ENCODE measurements around the gene MTHFD2L.

Gene MTHFD2L

GRCh38 chr4:74133786-74134499, 24.0 kb upstream of the MTHFD2L start:
- no peak overlapping the region for H3K27ac ChIP-seq (ENCODE audit: low read depth, low read length)
- no peaks in the 10 kb centered on the region for H3K36me3 ChIP-seq (ENCODE audit: control insufficient read depth, insufficient read depth, low read length)
- H3K27me3 ChIP-seq (ENCODE audit: control insufficient read depth, insufficient read depth, low read length): no peaks in the 10 kb centered on the region
- 0 out of 2 replicates have a peak, but pooled peaks cover 5% of the 10 kb centered on the region for H3K9me3 ChIP-seq (ENCODE audit: control insufficient read depth, insufficient read depth, low read depth, low read length)
- no peak overlapping the region for H3K4me3 ChIP-seq (ENCODE audit: low read depth, low read length)
- H3K4me1 ChIP-seq (ENCODE audit: control insufficient read depth, insufficient read depth, low read length): peaks cover 4% of the 10 kb centered on the region; the same call in 1 of the 2 replicates
- no peak overlapping the region for H3K9ac ChIP-seq (ENCODE audit: low read length)

DNA sequence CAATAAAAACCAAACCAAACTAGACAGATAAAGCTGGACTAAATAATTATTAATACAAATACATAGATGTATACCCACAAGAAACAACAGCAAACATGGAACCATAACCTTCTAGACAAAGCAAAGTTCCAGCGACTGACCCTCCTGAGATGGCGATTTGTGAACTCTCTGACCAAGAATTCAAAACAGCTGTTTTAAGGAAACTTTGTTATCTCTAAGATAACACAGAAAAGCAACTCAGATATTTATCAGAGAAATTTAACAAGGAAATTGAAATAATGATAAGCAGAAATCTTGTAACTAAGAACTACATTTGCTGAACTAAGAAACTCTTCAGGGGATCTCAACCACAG, 23.4 kb upstream of the MTHFD2L start:
- H3K36me3 ChIP-seq (ENCODE audit: control insufficient read depth, insufficient read depth, low read length): no peaks in the 10 kb centered on the region
- H3K9me3 ChIP-seq (ENCODE audit: control insufficient read depth, insufficient read depth, low read depth, low read length): 0 out of 2 replicates have a peak, but pooled peaks cover 2% of the 10 kb centered on the region
- H3K27me3 ChIP-seq (ENCODE audit: control insufficient read depth, insufficient read depth, low read length): no peaks in the 10 kb centered on the region
- no peak overlapping the region for H3K27ac ChIP-seq (ENCODE audit: low read depth, low read length)
- H3K9ac ChIP-seq (ENCODE audit: low read length): no peak overlapping the region
- H3K4me3 ChIP-seq (ENCODE audit: low read depth, low read length): no peak overlapping the region
- peaks cover 4% of the 10 kb centered on the region; the same call in 1 of the 2 replicates for H3K4me1 ChIP-seq (ENCODE audit: control insufficient read depth, insufficient read depth, low read length)

GRCh38 chr4:74146581-74147129, 11.3 kb upstream of the MTHFD2L start:
- no peak overlapping the region for H3K4me3 ChIP-seq (ENCODE audit: low read depth, low read length)
- no peak overlapping the region for H3K27ac ChIP-seq (ENCODE audit: low read depth, low read length)
- H3K36me3 ChIP-seq (ENCODE audit: control insufficient read depth, insufficient read depth, low read length): no peaks in the 10 kb centered on the region
- H3K27me3 ChIP-seq (ENCODE audit: control insufficient read depth, insufficient read depth, low read length): no peaks in the 10 kb centered on the region
- H3K4me1 ChIP-seq (ENCODE audit: control insufficient read depth, insufficient read depth, low read length): no peaks in the 10 kb centered on the region
- H3K9me3 ChIP-seq (ENCODE audit: control insufficient read depth, insufficient read depth, low read depth, low read length): no peaks in the 10 kb centered on the region; the same call in 1 of the 2 replicates
- no peak overlapping the region for H3K9ac ChIP-seq (ENCODE audit: low read length)

DNA sequence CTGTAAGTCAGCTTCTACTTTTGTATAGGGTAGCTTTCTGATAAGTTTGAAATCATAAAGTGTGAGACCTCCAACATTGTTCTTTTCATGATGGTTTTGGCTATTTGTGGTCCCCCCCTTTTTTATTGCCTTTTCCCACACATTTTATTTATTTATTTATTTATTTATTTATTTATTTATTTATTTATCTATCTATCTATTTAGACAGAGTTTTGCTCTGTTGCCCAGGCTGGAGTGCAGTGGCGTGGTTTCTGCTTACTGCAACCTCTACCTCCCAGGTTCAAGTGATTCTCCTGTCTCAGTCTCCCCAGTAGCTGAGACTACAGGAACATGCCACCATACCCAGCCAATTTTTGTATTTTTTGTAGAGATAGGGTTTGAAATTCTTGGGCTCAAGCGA, 9.7 kb upstream of the MTHFD2L start:
- no peak overlapping the region for H3K4me3 ChIP-seq (ENCODE audit: low read depth, low read length)
- no peak overlapping the region for H3K27ac ChIP-seq (ENCODE audit: low read depth, low read length)
- no peaks in the 10 kb centered on the region; the same call in 1 of the 2 replicates for H3K9me3 ChIP-seq (ENCODE audit: control insufficient read depth, insufficient read depth, low read depth, low read length)
- H3K4me1 ChIP-seq (ENCODE audit: control insufficient read depth, insufficient read depth, low read length): no peaks in the 10 kb centered on the region
- no peak overlapping the region for H3K9ac ChIP-seq (ENCODE audit: low read length)
- no peaks in the 10 kb centered on the region for H3K27me3 ChIP-seq (ENCODE audit: control insufficient read depth, insufficient read depth, low read length)
- H3K36me3 ChIP-seq (ENCODE audit: control insufficient read depth, insufficient read depth, low read length): no peaks in the 10 kb centered on the region

DNA sequence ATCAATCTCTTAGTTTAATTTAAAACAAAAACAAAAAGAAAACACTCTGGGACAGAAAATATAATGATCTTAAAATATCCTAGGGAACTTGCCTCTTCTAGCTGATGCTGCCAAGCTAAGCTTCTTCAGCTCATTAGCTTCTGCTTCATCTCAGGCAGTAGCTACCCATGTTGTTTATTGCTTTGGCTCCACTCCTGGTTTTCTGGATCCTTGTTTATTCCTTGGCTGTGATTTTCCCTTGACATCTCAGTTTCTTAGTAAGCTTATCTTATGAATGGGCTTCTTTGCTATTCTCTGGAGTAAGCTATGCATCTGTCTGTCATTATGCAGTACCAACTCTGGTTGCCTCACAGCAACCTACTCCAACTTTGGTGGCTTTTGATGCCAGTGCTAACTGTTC, 5.1 kb upstream of the MTHFD2L start:
- Histone ChIP-seq H3K27me3 (ENCODE audit: control insufficient read depth, insufficient read depth, low read length) (no peaks in the 10 kb centered on the region), H3K36me3 (ENCODE audit: control insufficient read depth, insufficient read depth, low read length) (no peaks in the 10 kb centered on the region), H3K27ac (ENCODE audit: low read depth, low read length) (no peak overlapping the region), H3K9ac (ENCODE audit: low read length) (no peak overlapping the region), H3K4me3 (ENCODE audit: low read depth, low read length) (no peak overlapping the region), H3K4me1 (ENCODE audit: control insufficient read depth, insufficient read depth, low read length) (peaks cover 5% of the 10 kb centered on the region), H3K9me3 (ENCODE audit: control insufficient read depth, insufficient read depth, low read depth, low read length) (no peaks in the 10 kb centered on the region)

- H3K27ac ChIP-seq (ENCODE audit: low read depth, low read length): no peak overlapping the region
- no peak overlapping the region for H3K9ac ChIP-seq (ENCODE audit: low read length)
- H3K4me3 ChIP-seq (ENCODE audit: low read depth, low read length): no peak overlapping the region
- H3K27me3 ChIP-seq (ENCODE audit: control insufficient read depth, insufficient read depth, low read length): no peaks in the 10 kb centered on the region
- H3K9me3 ChIP-seq (ENCODE audit: control insufficient read depth, insufficient read depth, low read depth, low read length): no peaks in the 10 kb centered on the region
- peaks cover 14% of the 10 kb centered on the region for H3K4me1 ChIP-seq (ENCODE audit: control insufficient read depth, insufficient read depth, low read length)
- peaks cover 11% of the 10 kb centered on the region for H3K36me3 ChIP-seq (ENCODE audit: control insufficient read depth, insufficient read depth, low read length)
These were observed 1.4 kb upstream of the MTHFD2L start for GRCh38 chr4:74156521-74156920.

DNA sequence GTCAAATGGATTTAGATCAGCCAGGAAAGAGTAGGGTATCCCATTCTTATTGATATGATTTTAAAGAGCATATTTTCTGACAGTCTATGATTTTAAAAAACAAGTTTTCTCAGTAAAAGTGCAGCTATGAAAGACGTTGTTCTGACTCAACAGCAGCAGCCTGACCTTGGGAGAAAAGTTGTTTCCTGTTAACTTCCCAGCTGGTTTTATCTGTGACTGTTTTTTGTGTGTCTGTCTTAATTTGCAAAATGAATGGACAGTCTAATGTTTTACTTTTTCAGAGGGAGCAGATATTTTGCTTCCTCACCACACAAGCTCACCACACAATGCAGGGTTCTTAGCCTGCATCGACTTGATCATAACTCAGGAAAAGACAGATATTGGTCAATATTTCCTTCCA, 764 bp upstream of the MTHFD2L start:
- Histone ChIP-seq H3K36me3 (ENCODE audit: control insufficient read depth, insufficient read depth, low read length) (peaks cover 17% of the 10 kb centered on the region), H3K4me1 (ENCODE audit: control insufficient read depth, insufficient read depth, low read length) (peaks cover 16% of the 10 kb centered on the region), H3K9ac (ENCODE audit: low read length) (peak overlapping the region; percentile 82), H3K27ac (ENCODE audit: low read depth, low read length) (peak overlapping the region; percentile 56; the same call in 1 of the 2 replicates), H3K9me3 (ENCODE audit: control insufficient read depth, insufficient read depth, low read depth, low read length) (no peaks in the 10 kb centered on the region), H3K4me3 (ENCODE audit: low read depth, low read length) (peak overlapping the region; percentile 64), H3K27me3 (ENCODE audit: control insufficient read depth, insufficient read depth, low read length) (no peaks in the 10 kb centered on the region)

- Histone ChIP-seq H3K9ac (ENCODE audit: low read length) (peak overlapping the region; percentile 82), H3K9me3 (ENCODE audit: control insufficient read depth, insufficient read depth, low read depth, low read length) (no peaks in the 10 kb centered on the region), H3K36me3 (ENCODE audit: control insufficient read depth, insufficient read depth, low read length) (peaks cover 21% of the 10 kb centered on the region), H3K4me1 (ENCODE audit: control insufficient read depth, insufficient read depth, low read length) (peaks cover 16% of the 10 kb centered on the region), H3K27ac (ENCODE audit: low read depth, low read length) (no peak overlapping the region), H3K4me3 (ENCODE audit: low read depth, low read length) (peak overlapping the region; percentile 64), H3K27me3 (ENCODE audit: control insufficient read depth, insufficient read depth, low read length) (no peaks in the 10 kb centered on the region)
These were observed 686 bp downstream of the MTHFD2L start for GRCh38 chr4:74158466-74159142.

DNA sequence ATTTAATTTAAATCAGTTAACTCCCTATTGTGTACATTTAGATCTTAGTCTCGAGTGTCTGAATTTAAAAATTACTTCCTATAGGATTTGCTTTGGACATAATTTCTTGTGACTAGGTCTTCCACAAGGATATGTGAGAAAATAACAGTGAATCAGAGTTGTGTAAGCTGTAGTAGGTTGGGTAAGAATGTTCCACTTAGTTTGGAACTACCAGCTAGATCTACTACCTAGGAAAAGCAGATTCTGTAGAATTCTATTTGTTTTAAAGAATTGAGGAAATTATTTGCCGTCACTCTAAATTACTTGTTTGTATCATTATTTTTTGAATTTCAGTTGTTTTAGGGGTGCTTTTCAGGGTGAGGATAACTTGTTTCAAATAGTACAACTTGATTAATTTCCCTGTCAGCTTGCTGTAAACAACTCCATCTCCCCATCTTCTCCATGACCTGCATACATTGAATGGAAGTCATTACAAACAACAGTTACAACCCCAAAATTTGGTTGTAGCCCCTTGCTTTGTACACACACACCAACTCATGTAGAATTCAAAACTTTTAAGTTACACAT, 1.3 kb downstream of the MTHFD2L start:
- peak overlapping the region; percentile 82 for H3K9ac ChIP-seq (ENCODE audit: low read length)
- H3K27ac ChIP-seq (ENCODE audit: low read depth, low read length): no peak overlapping the region
- peaks cover 21% of the 10 kb centered on the region for H3K36me3 ChIP-seq (ENCODE audit: control insufficient read depth, insufficient read depth, low read length)
- peaks cover 16% of the 10 kb centered on the region for H3K4me1 ChIP-seq (ENCODE audit: control insufficient read depth, insufficient read depth, low read length)
- no peaks in the 10 kb centered on the region for H3K9me3 ChIP-seq (ENCODE audit: control insufficient read depth, insufficient read depth, low read depth, low read length)
- no peaks in the 10 kb centered on the region for H3K27me3 ChIP-seq (ENCODE audit: control insufficient read depth, insufficient read depth, low read length)
- H3K4me3 ChIP-seq (ENCODE audit: low read depth, low read length): peak overlapping the region; percentile 64

GRCh38 chr4:74161666-74162450, 3.9 kb downstream of the MTHFD2L start:
- Histone ChIP-seq H3K36me3 (ENCODE audit: control insufficient read depth, insufficient read depth, low read length) (peaks cover 21% of the 10 kb centered on the region), H3K4me3 (ENCODE audit: low read depth, low read length) (no peak overlapping the region), H3K9me3 (ENCODE audit: control insufficient read depth, insufficient read depth, low read depth, low read length) (no peaks in the 10 kb centered on the region), H3K27ac (ENCODE audit: low read depth, low read length) (no peak overlapping the region), H3K4me1 (ENCODE audit: control insufficient read depth, insufficient read depth, low read length) (peaks cover 16% of the 10 kb centered on the region), H3K27me3 (ENCODE audit: control insufficient read depth, insufficient read depth, low read length) (no peaks in the 10 kb centered on the region), H3K9ac (ENCODE audit: low read length) (no peak overlapping the region)
